Uterus (tissue), 4 donors: ENCODE measurements around the gene PZP. TPM values are rescaled to one million over a fixed set of nuclear protein-coding genes. Genes with fewer than 3 reads are reported as not detected.
"Not testable (repeated sequence)": the region's sequence is repeated elsewhere in the genome, so short reads cannot be mapped to it uniquely, and the experiment has no call there.

Experiments
- DNase-seq, 2 donors: peaks; one replicate each; pipeline ENCODE4 v3.0.0-alpha.2; 2019 to 2020
- H3K27ac ChIP-seq, 2 donors: fragments of 200-600 bp; sonication (generic); 1 replicate in 1 of 2; 2 replicates in 1 of 2; pipeline ENCODE4 v1.5.1; 2016 to 2018
- H3K27me3 ChIP-seq, 2 donors: fragments of 200-600 bp; sonication (generic); one replicate each; pipeline ENCODE4 v1.5.1; 2018 to 2019; ENCODE audit warnings: control low read depth in 1 of 2
- H3K36me3 ChIP-seq, 2 donors: fragments of 200-600 bp; sonication (generic); one replicate each; pipeline ENCODE4 v1.5.1; 2019; ENCODE audit warnings: control low read depth in 1 of 2
- H3K4me1 ChIP-seq, 2 donors: fragments of 200-600 bp; sonication (generic); one replicate each; pipeline ENCODE4 v1.5.1; 2018 to 2019; ENCODE audit warnings: control low read depth in 1 of 2
- H3K4me3 ChIP-seq, 2 donors: fragments of 200-600 bp; sonication (generic); 1 replicate in 1 of 2; 2 replicates in 1 of 2; pipeline ENCODE4 v1.5.1; 2018 to 2019; ENCODE audit warnings: mild to moderate bottlenecking in 1 of 2
- H3K9me3 ChIP-seq, 2 donors: fragments of 200-600 bp; sonication (generic); one replicate each; pipeline ENCODE4 v1.5.1; 2019; ENCODE audit warnings: control low read depth in 1 of 2
- POLR2A ChIP-seq, 2 donors: fragments of 450-650 bp; IDR thresholded peaks; one replicate each; pipeline ENCODE4 v1.6.1; 2016; ENCODE audit warnings: antibody characterized with exemption in 2 of 2, mild to moderate bottlenecking in 1 of 2, moderate library complexity in 1 of 2
- intact Hi-C: fragments of 100-400 bp; cut with DNase I; formaldehyde crosslinking; loops from one replicate; pipeline ENCODE4 v1.15.1; 2023; ENCODE audit warnings: low total_unique reads
- total RNA-seq, 4 donors: library from RNA; depleted of rRNA in 3 of 4; stranded (reverse); fragments of >200 nt in 3 of 4; gene quantifications; one replicate each; pipeline versions ENCODE4 v1.1.0 to v1.2.4, GENCODE V29; 2014 to 2023
- TF ChIP-seq, protein P1 (sequence below), 4 experiments: fragments of 200-600 bp in 2 of 4; fragments of 450-650 bp in 2 of 4; sonication (generic) in 2 of 4; IDR thresholded peaks; one replicate each; pipeline ENCODE4 v1.5.1; 2016 to 2019; ENCODE audit warnings: antibody characterized with exemption in 4 of 4, mild to moderate bottlenecking in 2 of 4, moderate library complexity in 1 of 4
- donor health status: DM: yes; HTN: yes; CAD: no.

Gene PZP
- total RNA-seq = under 1 TPM in 1 of 4 donors, not detected in 3; 0.79 TPM

DNA sequence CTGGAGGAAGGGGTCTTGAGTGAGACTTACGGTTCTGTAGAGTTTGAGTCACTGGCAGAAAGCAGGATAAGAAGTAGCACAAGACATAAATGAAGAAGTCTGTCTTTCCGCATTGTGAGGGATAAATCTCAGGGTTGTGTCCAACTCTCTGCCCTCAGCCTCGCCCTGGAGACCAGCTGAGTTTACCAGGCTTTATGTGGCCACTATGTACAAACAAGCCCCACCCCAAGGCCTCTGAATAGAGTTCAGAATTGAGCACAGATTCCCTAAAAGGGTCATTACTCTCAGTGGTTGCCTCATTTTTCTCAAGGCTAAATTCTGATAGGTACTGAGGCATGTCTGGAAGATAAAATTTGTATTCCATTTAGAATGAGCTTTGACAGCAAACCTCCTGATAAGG lies at the start of gene PZP:
PZP (minus strand) TSS at position 167 of the 400 bp plus-strand sequence; CDS start at position 113, 54 bp downstream.
- no peak for DNase-seq
- no peak for TF ChIP-seq POLR2A (IDR thresholded peaks at IDR 0.05)
- TF ChIP-seq, protein P1, sequence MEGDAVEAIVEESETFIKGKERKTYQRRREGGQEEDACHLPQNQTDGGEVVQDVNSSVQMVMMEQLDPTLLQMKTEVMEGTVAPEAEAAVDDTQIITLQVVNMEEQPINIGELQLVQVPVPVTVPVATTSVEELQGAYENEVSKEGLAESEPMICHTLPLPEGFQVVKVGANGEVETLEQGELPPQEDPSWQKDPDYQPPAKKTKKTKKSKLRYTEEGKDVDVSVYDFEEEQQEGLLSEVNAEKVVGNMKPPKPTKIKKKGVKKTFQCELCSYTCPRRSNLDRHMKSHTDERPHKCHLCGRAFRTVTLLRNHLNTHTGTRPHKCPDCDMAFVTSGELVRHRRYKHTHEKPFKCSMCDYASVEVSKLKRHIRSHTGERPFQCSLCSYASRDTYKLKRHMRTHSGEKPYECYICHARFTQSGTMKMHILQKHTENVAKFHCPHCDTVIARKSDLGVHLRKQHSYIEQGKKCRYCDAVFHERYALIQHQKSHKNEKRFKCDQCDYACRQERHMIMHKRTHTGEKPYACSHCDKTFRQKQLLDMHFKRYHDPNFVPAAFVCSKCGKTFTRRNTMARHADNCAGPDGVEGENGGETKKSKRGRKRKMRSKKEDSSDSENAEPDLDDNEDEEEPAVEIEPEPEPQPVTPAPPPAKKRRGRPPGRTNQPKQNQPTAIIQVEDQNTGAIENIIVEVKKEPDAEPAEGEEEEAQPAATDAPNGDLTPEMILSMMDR (IDR thresholded peaks at IDR 0.05) = no peak
- Histone ChIP-seq H3K27me3 (no peaks in the 10 kb centered on the region), H3K27ac (no peak within 1 kb of the TSS), H3K9me3 (no peaks in the 10 kb centered on the region), H3K4me3 (no peak within 1 kb of the TSS), H3K4me1 (no peaks in the 10 kb centered on the region), H3K36me3 (no peaks in the 10 kb centered on the region)
- intact Hi-C loops = no loop called here

DNA sequence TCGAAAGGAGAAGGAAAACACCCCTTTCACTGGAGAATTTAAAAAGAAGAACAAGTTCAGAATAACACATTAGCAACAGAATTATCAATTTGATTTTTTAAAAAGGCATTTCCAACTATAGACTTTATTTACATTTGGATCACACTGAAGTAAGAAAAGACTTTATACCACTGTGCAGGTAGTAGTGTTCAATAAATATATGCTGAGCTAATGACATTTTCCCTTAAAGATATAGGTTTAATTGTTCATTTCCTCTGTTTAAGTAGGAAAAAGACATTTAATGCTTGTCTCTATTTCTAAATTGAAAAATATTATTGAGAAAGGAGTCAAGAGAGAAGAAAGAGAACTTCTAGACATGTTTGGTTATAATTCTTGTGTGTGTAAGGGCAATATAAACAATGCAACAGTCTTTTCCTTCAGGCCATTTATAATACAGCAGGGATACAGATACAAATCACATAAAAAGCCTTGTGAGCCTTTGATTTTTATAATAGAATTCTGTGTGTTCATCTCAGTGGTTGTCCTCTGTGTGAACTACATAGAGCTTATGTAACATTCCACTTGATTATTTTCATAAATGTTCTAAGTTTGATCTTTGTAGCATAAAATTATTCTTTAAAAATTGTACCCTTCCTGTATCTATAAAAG lies 48.7 kb upstream of the PZP start:
- Histone ChIP-seq H3K4me1 (no peaks in the 10 kb centered on the region), H3K4me3 (no peak overlapping the region), H3K27me3 (peaks cover 0 to 3% of the 10 kb centered on the region in 2 donors), H3K36me3 (no peaks in the 10 kb centered on the region), H3K9me3 (no peaks in the 10 kb centered on the region), H3K27ac (no peak overlapping the region)
- TF ChIP-seq, protein P1 (IDR thresholded peaks at IDR 0.05) = no peak
- TF ChIP-seq POLR2A (IDR thresholded peaks at IDR 0.05) = no peak
- intact Hi-C loops = no loop called here
- DNase-seq = no peak

DNA sequence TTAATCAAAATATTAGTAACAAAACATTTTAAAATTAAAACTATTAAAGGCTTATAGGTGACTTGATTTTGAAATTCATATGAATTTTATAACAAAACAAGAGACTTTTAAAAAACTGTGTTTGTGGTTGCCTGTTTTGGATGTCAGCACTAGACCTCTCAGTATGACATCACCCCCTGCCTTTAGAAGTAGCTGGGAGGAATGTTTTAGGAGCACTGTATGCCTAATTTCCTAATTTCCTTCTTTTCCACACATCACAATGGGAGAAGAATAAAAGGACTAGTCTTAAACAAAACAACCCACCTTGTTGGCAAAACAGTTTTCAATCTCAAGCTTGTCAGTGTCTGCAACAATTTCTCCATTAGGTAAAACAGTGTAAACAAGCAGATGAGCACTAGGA lies 48.1 kb upstream of the PZP start:
- H3K36me3 ChIP-seq = no peaks in the 10 kb centered on the region
- no peaks in the 10 kb centered on the region for H3K4me1 ChIP-seq
- no peak for DNase-seq
- intact Hi-C loops = no loop called here
- H3K27me3 ChIP-seq = peaks cover 0 to 1% of the 10 kb centered on the region in 2 donors
- no peak for TF ChIP-seq POLR2A (IDR thresholded peaks at IDR 0.05)
- H3K9me3 ChIP-seq = no peaks in the 10 kb centered on the region
- no peak overlapping the region for H3K4me3 ChIP-seq
- no peak overlapping the region for H3K27ac ChIP-seq

DNA sequence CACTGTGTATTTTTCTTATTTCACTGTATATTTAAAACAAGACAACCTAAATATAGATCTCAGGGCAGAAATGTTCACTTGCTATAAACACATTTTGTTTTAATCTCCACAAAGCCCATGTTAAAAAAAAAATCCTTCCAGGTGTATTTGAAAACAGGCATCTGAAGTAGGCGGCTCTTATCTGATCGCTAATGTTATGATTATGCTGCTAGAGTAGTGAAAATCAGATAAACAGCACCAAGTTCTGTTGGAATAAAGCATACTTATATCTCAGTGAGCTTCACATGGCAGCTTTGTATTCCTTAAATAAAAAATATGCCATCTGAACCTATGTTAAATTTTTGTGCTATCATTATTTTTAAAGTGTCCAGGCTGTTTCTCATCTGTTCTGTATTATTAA lies 47.6 kb upstream of the PZP start:
- H3K4me3 ChIP-seq = no peak overlapping the region
- H3K4me1 ChIP-seq = no peaks in the 10 kb centered on the region
- no peak overlapping the region for H3K27ac ChIP-seq
- intact Hi-C loops = no loop called here
- H3K27me3 ChIP-seq = no peaks in the 10 kb centered on the region
- H3K36me3 ChIP-seq = no peaks in the 10 kb centered on the region
- TF ChIP-seq POLR2A (IDR thresholded peaks at IDR 0.05) = no peak
- TF ChIP-seq, protein P1 (IDR thresholded peaks at IDR 0.05) = no peak
- DNase-seq = no peak
- no peaks in the 10 kb centered on the region for H3K9me3 ChIP-seq

DNA sequence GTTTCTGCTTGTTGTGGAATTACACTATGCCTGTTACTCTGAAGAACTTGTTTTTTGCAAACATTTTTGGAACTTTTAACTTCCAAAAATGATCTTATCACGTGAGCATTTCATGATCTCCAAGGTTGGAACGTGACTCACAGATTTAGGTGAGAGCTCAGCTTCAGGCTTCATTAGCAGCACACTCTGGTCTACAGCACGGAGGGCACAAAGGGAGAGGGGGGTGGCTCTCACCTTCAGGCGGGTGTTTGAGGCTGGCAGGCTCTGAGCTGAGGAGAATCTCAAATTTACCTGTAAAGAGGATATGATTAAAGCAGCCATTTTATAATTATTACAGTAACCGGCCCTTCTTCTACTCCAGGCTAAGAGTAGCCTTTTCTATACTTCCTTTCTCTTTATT lies 45.3 kb upstream of the PZP start:
- TF ChIP-seq, protein P1 (IDR thresholded peaks at IDR 0.05) = no peak
- no peak for TF ChIP-seq POLR2A (IDR thresholded peaks at IDR 0.05)
- Histone ChIP-seq H3K4me1 (no peaks in the 10 kb centered on the region), H3K27me3 (no peaks in the 10 kb centered on the region), H3K9me3 (no peaks in the 10 kb centered on the region), H3K36me3 (no peaks in the 10 kb centered on the region), H3K27ac (no peak overlapping the region), H3K4me3 (no peak overlapping the region)
- intact Hi-C loops = no loop called here
- no peak for DNase-seq

DNA sequence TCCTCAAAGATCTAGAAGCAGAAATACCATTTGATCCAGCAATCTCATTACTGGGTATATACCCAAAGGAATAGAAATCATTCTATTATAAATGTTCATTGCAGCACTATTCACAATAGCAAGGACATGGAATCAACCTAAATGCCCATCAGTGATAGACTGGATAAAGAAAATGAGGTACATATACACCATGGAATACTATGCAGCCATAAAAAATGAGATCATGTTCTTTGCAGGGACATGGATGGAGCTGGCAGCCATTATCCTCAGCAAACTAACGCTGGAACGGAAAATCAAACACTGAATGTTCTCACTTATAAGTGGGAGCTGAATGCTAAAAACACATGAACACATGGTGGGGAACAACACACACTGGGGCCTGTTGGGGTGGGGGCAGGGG lies 44.6 kb upstream of the PZP start:
- H3K4me1 ChIP-seq, H3K9me3 ChIP-seq, H3K4me3 ChIP-seq, intact Hi-C loops, H3K27ac ChIP-seq, DNase-seq, H3K36me3 ChIP-seq, H3K27me3 ChIP-seq: not testable (repeated sequence)
